BJ (cell line): ENCODE data around the gene CHCHD6. TPM values are rescaled to one million over a fixed set of nuclear protein-coding genes. Genes with fewer than 3 reads are reported as not detected.

Experiments
- CTCF ChIA-PET: fragments of 350-600 bp; formaldehyde crosslinking; extraction: SDS; loops from one replicate; lab custom pipeline; 2021; ENCODE audit warnings: antibody characterized with exemption, inconsistent platforms; lab: Yijun Ruan, JAX
- POLR2A ChIA-PET: fragments of 300-600 bp; sonication (Branson Sonifier 250); formaldehyde crosslinking; extraction: SDS; loops from one replicate; lab custom pipeline; 2021; ENCODE audit warnings: antibody characterized with exemption; lab: Charles Lee
- DNase-seq: peaks from one replicate; pipeline ENCODE4 v3.0.0-alpha.2; 2011; ENCODE audit warnings: low read depth
- H3K27me3 ChIP-seq: 2 replicates; pipeline ENCODE4 v1.6.0; 2011; ENCODE audit warnings: low read length; ENCODE audit not compliant: control insufficient read depth, insufficient read depth
- H3K36me3 ChIP-seq: 2 replicates; pipeline ENCODE4 v1.5.1; 2011; ENCODE audit warnings: low read length; ENCODE audit not compliant: control insufficient read depth, insufficient read depth
- H3K4me3 ChIP-seq: 2 replicates; pipeline ENCODE4 v1.5.1; 2011; ENCODE audit warnings: low read depth, mild to moderate bottlenecking, control low read depth, low read length
- polyA plus RNA-seq: library from polyadenylated mRNA; depleted of rRNA; stranded (reverse); fragments of >200 nt; gene quantifications from 2 replicates; pipeline ENCODE4 v1.2.3, GENCODE V29; 2011
- TF ChIP-seq, protein P1 (sequence below): IDR thresholded peaks from 2 replicates; pipeline ENCODE4 v1.5.1; 2011; ENCODE audit warnings: low read depth, mild to moderate bottlenecking, control low read depth, inconsistent platforms, low read length, moderate library complexity; ENCODE audit not compliant: insufficient read depth

CHCHD6 gene
- polyA plus RNA-seq, 1 experiment = 23.7 TPM

DNA sequence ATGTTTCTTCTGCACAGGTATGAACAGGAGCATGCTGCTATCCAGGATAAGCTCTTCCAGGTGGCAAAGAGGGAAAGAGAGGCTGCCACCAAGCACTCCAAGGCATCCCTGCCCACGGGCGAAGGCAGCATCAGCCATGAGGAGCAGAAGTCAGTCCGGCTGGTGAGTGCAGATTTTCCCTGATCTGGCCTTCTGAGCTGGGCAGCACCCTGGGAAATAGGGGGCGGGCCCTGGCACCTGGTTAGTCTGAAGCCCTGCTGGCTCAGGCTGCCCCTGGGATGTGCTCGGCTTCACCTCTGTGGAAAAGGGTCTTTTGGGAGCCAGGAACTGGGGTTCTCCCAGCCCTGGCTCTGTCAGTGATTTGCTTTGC is 29.0 kb downstream of the CHCHD6 start:
- H3K36me3 ChIP-seq = peaks cover 1% of the 10 kb centered on the region; the same call in 1 of the 2 replicates
- no peaks in the 10 kb centered on the region for H3K27me3 ChIP-seq
- CTCF ChIA-PET = interaction anchor here (0.6 to 1.7 kb wide), 2 partner anchors 54 to 950 kb away, joined by 3 to 4 read pairs; no protein-coding TSS in a partner anchor
- TF ChIP-seq, protein P1, sequence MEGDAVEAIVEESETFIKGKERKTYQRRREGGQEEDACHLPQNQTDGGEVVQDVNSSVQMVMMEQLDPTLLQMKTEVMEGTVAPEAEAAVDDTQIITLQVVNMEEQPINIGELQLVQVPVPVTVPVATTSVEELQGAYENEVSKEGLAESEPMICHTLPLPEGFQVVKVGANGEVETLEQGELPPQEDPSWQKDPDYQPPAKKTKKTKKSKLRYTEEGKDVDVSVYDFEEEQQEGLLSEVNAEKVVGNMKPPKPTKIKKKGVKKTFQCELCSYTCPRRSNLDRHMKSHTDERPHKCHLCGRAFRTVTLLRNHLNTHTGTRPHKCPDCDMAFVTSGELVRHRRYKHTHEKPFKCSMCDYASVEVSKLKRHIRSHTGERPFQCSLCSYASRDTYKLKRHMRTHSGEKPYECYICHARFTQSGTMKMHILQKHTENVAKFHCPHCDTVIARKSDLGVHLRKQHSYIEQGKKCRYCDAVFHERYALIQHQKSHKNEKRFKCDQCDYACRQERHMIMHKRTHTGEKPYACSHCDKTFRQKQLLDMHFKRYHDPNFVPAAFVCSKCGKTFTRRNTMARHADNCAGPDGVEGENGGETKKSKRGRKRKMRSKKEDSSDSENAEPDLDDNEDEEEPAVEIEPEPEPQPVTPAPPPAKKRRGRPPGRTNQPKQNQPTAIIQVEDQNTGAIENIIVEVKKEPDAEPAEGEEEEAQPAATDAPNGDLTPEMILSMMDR = no peak
- no peak overlapping the region for H3K4me3 ChIP-seq
- POLR2A ChIA-PET = no interaction called here
- DNase-seq = no peak

DNA sequence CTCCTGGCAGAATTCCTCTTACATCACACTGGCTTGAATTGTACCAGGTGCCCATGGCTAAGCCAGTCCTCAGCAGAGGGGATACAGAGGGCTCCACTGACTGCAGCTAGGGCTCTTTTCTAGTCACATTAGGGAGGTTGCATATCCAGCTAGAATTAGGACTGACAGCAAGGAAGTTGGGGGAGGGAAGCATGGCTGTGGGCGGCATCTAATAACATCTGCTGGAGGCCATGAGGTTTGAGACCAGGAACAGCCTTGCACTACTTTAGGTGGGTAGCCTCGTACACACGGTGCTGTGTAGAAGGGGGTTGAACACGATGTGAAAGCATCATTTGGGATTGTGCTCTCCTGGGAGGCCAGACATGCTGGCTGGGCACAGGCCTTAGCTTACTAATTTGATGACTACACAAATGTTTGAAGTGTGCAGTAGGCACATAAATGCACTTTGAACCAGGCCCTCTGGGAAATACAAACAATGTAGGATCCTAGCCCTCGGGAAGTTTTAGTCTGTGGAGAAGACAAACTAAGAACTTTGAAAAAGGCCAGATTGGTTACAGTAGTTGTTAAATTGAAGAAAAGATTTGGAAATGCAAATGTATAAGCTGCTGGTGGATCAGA is 30.2 kb downstream of the CHCHD6 start:
- no peak for DNase-seq
- TF ChIP-seq, protein P1 = no peak
- POLR2A ChIA-PET = no interaction called here
- H3K27me3 ChIP-seq = no peaks in the 10 kb centered on the region
- peaks cover 1% of the 10 kb centered on the region; the same call in 1 of the 2 replicates for H3K36me3 ChIP-seq
- CTCF ChIA-PET = interaction anchor here (0.6 to 1.7 kb wide), 4 partner anchors 9 to 619 kb away, joined by 3 to 4 read pairs (median 3); no protein-coding TSS in a partner anchor
- no peak overlapping the region for H3K4me3 ChIP-seq

DNA sequence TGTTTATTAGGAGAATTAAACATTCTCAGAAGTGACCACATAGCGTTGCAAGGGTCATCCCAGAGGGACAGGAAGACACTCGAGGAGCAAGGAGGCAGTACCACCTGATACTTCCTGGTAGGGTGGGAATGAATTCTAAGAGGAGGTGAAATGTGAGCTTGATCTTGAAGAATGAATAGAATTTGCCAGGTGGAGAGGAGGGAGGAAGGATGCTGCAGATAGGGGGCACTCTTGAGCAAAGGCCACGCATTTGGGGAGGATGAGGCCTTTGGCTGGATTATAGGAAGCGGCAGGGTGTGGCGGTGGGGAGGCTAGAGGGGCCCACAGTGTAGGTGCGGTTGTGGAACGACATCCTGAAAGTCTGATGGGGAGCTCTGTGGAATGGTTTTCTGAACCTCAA is 33.5 kb downstream of the CHCHD6 start:
- POLR2A ChIA-PET = no interaction called here
- H3K4me3 ChIP-seq = no peak overlapping the region
- CTCF ChIA-PET = interaction anchor here (0.7 to 1.9 kb wide), 4 partner anchors 10 to 56 kb away, joined by 3 to 5 read pairs (median 4); no protein-coding TSS in a partner anchor
- TF ChIP-seq, protein P1 = 0 out of 2 replicates have a peak, but pooled peaks have one; percentile 7
- no peaks in the 10 kb centered on the region for H3K27me3 ChIP-seq
- no peak for DNase-seq
- peaks cover 5% of the 10 kb centered on the region for H3K36me3 ChIP-seq

DNA sequence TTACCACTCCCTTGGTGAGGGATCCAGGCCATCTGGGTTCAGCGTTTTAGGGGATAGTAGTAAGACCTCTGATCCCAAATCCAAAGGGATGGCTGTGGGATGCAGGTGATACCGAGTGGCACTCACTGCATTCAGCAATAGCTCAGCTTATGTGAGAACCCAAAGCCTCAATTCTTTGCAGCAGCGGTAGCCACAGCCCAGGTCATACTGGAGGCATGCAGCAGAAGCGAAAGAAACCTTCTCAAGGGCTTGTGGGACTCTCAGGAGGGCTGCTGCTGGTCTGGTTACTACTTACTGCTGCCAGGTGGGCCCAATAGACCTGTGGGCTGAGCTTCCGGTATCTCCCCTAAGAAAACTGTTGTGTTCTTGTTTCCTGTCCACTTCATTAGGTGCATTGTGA is 38.0 kb downstream of the CHCHD6 start:
- TF ChIP-seq, protein P1 = no peak
- ChIA-PET CTCF (interaction anchor here (0.8 to 1.4 kb wide), 3 partner anchors 62 to 714 kb away, joined by 3 to 5 read pairs (median 3); no protein-coding TSS in a partner anchor), POLR2A (no interaction called here)
- Histone ChIP-seq H3K27me3 (no peaks in the 10 kb centered on the region), H3K4me3 (no peak overlapping the region), H3K36me3 (peaks cover 4% of the 10 kb centered on the region)
- no peak for DNase-seq

DNA sequence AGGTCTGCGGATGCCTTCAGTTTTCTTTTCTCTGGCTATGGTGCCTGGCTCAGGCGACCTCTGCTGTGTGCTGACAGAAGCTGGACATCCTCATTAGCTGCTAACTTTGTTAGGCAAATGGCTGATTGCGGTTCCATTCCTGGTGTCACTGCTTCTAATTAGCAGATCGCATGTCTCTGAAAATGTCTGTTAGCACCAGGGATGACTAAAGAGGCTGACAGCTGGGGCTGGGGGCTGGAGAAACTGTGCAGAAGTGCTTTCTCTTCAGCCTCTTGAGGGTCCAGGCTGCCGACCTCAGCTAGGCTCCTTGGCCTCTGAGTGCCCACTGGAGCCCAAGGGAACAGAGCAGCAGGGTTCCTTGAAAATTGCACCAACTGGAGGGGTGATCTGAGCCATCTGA is 39.3 kb downstream of the CHCHD6 start:
- CTCF ChIA-PET = interaction anchor here (1.0 to 1.4 kb wide), 4 partner anchors 9 to 238 kb away, joined by 3 to 7 read pairs (median 4); no protein-coding TSS in a partner anchor

More for the DNA sequence above, 39.3 kb downstream of the CHCHD6 start:
- no peaks in the 10 kb centered on the region for H3K27me3 ChIP-seq
- POLR2A ChIA-PET = no interaction called here
- H3K36me3 ChIP-seq = peaks cover 4% of the 10 kb centered on the region
- no peak overlapping the region for H3K4me3 ChIP-seq
- DNase-seq = no peak
- TF ChIP-seq, protein P1 = no peak
